NT2/D1 (cell line): ENCODE measurements around the gene GPRIN1.

Experiments used
- SUZ12 ChIP-seq: IDR thresholded peaks from 2 replicates; pipeline ENCODE4 v1.6.1; 2011; ENCODE audit not compliant: insufficient read length, insufficient read depth; ENCODE audit errors: extremely low read depth
- YY1 ChIP-seq: IDR thresholded peaks from 2 replicates; pipeline ENCODE4 v1.6.1; 2011; ENCODE audit not compliant: insufficient read length, insufficient read depth
- ZNF274 ChIP-seq: IDR thresholded peaks from 2 replicates; pipeline ENCODE4 v1.6.1; 2011; ENCODE audit warnings: mild to moderate bottlenecking, low read depth, low read length

DNA sequence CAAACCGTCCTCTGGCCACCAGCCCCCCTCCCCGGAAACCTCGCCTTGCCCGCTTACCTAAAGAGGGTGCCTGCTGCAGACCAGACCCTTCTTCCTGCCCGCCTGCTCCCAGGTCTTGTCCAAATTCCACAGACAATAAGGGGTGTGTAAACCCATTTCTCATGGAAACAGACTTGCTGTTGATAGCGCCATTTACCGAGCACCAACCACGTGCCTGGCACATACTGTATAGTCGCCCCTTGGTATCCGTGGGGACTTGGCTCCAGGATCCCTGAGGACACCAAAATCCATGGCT is 35.7 kb downstream of the GPRIN1 start:
- TF ChIP-seq ZNF274 (no peak), YY1 (no peak), SUZ12 (no peak)
